Measurements from ENCODE around the gene OR9A4. TPM values are rescaled to one million over a fixed set of nuclear protein-coding genes. Genes with fewer than 3 reads are reported as not detected.

The OR9A4 gene
- total and polyA plus RNA-seq, 2 experiments from 2014 or later, result not detected

DNA sequence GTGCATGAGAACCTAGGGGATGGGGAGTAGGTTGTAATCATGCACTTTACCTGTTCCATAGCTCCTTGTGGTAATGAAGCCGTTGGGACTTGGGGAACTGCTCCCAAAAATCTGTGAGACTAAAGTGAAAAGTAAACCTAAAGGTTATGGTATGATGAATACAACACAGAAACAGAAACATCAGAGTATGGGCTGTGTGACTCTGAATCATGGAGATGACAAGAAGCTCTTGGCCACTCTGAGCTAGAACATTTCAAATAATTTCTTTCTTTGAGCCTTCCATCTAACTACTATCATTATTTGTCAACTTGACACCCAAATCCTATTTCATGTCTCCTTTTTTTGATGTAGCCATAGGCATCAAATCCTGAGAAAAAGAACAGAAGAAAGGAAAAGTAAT lies 27.6 kb downstream of the OR9A4 start (continued):
- TF ChIP-seq, protein P1, sequence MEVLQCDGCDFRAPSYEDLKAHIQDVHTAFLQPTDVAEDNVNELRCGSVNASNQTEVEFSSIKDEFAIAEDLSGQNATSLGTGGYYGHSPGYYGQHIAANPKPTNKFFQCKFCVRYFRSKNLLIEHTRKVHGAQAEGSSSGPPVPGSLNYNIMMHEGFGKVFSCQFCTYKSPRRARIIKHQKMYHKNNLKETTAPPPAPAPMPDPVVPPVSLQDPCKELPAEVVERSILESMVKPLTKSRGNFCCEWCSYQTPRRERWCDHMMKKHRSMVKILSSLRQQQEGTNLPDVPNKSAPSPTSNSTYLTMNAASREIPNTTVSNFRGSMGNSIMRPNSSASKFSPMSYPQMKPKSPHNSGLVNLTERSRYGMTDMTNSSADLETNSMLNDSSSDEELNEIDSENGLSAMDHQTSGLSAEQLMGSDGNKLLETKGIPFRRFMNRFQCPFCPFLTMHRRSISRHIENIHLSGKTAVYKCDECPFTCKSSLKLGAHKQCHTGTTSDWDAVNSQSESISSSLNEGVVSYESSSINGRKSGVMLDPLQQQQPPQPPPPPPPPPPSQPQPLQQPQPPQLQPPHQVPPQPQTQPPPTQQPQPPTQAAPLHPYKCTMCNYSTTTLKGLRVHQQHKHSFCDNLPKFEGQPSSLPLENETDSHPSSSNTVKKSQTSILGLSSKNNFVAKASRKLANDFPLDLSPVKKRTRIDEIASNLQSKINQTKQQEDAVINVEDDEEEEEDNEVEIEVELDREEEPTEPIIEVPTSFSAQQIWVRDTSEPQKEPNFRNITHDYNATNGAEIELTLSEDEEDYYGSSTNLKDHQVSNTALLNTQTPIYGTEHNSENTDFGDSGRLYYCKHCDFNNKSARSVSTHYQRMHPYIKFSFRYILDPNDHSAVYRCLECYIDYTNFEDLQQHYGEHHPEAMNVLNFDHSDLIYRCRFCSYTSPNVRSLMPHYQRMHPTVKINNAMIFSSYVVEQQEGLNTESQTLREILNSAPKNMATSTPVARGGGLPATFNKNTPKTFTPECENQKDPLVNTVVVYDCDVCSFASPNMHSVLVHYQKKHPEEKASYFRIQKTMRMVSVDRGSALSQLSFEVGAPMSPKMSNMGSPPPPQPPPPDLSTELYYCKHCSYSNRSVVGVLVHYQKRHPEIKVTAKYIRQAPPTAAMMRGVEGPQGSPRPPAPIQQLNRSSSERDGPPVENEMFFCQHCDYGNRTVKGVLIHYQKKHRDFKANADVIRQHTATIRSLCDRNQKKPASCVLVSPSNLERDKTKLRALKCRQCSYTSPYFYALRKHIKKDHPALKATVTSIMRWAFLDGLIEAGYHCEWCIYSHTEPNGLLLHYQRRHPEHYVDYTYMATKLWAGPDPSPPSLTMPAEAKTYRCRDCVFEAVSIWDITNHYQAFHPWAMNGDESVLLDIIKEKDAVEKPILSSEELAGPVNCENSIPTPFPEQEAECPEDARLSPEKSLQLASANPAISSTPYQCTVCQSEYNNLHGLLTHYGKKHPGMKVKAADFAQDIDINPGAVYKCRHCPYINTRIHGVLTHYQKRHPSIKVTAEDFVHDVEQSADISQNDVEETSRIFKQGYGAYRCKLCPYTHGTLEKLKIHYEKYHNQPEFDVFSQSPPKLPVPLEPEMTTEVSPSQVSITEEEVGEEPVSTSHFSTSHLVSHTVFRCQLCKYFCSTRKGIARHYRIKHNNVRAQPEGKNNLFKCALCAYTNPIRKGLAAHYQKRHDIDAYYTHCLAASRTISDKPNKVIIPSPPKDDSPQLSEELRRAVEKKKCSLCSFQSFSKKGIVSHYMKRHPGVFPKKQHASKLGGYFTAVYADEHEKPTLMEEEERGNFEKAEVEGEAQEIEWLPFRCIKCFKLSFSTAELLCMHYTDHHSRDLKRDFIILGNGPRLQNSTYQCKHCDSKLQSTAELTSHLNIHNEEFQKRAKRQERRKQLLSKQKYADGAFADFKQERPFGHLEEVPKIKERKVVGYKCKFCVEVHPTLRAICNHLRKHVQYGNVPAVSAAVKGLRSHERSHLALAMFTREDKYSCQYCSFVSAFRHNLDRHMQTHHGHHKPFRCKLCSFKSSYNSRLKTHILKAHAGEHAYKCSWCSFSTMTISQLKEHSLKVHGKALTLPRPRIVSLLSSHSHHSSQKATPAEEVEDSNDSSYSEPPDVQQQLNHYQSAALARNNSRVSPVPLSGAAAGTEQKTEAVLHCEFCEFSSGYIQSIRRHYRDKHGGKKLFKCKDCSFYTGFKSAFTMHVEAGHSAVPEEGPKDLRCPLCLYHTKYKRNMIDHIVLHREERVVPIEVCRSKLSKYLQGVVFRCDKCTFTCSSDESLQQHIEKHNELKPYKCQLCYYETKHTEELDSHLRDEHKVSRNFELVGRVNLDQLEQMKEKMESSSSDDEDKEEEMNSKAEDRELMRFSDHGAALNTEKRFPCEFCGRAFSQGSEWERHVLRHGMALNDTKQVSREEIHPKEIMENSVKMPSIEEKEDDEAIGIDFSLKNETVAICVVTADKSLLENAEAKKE (CRISPR knock-in tag; IDR thresholded peaks at IDR 0.05), result no peak

DNA sequence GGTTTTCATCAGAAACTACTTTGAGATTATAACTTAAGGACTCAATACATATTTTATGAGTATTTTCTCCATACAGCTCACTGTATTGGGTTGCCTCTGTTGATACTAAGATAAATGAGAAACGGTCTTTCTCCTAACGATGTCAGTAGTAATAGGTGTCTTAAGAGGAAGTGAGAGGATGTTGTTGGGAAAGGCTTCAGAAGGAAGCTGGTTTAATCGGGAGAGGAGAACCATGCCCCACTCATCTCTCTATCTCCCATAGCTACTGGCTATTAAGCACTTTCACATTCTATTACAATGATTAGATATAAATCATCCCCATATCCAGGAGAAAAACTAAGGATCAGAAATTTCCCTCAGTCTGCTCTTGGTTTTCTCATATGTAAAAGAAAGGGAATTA lies 28.6 kb downstream of the OR9A4 start:
- Mint-ChIP-seq H3K36me3 (ENCODE audit: low read depth) (peaks cover 5% of the 10 kb centered on the region; the same call in 1 of the 3 replicates), H3K27ac (no peak overlapping the region), H3K9me3 (peaks cover 13% of the 10 kb centered on the region; the same call in 2 of the 3 replicates), H3K4me1 (no peaks in the 10 kb centered on the region), H3K27me3 (ENCODE audit: insufficient read depth, low read depth, poor library complexity) (no peaks in the 10 kb centered on the region), H3K4me3 (no peak overlapping the region)
- DNase-seq (ENCODE audit: low spot score) (no peak), ATAC-seq (no peak)
- Histone ChIP-seq H3K79me2 (replicated peaks; ENCODE audit: insufficient read depth) (no peaks in the 10 kb centered on the region), H3K27ac (ENCODE audit: low read depth) (no peak overlapping the region), H3F3A (replicated peaks; ENCODE audit: low read depth) (no peaks in the 10 kb centered on the region), H2AFZ (no peak overlapping the region), H3K9me2 (ENCODE audit: insufficient read depth) (peaks cover 6% of the 10 kb centered on the region; the same call in 1 of the 2 replicates), H3K27me3 (ENCODE audit: insufficient read depth) (no peaks in the 10 kb centered on the region), H3K4me1 (ENCODE audit: insufficient read depth) (no peaks in the 10 kb centered on the region), H3K4me2 (no peak overlapping the region), H3K4me3 (no peak overlapping the region), H4K20me1 (replicated peaks; ENCODE audit: insufficient read depth) (no peaks in the 10 kb centered on the region), H3K36me3 (ENCODE audit: insufficient read depth) (no peaks in the 10 kb centered on the region)
- TF ChIP-seq, protein P2, sequence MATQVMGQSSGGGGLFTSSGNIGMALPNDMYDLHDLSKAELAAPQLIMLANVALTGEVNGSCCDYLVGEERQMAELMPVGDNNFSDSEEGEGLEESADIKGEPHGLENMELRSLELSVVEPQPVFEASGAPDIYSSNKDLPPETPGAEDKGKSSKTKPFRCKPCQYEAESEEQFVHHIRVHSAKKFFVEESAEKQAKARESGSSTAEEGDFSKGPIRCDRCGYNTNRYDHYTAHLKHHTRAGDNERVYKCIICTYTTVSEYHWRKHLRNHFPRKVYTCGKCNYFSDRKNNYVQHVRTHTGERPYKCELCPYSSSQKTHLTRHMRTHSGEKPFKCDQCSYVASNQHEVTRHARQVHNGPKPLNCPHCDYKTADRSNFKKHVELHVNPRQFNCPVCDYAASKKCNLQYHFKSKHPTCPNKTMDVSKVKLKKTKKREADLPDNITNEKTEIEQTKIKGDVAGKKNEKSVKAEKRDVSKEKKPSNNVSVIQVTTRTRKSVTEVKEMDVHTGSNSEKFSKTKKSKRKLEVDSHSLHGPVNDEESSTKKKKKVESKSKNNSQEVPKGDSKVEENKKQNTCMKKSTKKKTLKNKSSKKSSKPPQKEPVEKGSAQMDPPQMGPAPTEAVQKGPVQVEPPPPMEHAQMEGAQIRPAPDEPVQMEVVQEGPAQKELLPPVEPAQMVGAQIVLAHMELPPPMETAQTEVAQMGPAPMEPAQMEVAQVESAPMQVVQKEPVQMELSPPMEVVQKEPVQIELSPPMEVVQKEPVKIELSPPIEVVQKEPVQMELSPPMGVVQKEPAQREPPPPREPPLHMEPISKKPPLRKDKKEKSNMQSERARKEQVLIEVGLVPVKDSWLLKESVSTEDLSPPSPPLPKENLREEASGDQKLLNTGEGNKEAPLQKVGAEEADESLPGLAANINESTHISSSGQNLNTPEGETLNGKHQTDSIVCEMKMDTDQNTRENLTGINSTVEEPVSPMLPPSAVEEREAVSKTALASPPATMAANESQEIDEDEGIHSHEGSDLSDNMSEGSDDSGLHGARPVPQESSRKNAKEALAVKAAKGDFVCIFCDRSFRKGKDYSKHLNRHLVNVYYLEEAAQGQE (IDR thresholded peaks at IDR 0.05; ENCODE audit: unreplicated experiment), result no peak
- TF ChIP-seq, protein P3, sequence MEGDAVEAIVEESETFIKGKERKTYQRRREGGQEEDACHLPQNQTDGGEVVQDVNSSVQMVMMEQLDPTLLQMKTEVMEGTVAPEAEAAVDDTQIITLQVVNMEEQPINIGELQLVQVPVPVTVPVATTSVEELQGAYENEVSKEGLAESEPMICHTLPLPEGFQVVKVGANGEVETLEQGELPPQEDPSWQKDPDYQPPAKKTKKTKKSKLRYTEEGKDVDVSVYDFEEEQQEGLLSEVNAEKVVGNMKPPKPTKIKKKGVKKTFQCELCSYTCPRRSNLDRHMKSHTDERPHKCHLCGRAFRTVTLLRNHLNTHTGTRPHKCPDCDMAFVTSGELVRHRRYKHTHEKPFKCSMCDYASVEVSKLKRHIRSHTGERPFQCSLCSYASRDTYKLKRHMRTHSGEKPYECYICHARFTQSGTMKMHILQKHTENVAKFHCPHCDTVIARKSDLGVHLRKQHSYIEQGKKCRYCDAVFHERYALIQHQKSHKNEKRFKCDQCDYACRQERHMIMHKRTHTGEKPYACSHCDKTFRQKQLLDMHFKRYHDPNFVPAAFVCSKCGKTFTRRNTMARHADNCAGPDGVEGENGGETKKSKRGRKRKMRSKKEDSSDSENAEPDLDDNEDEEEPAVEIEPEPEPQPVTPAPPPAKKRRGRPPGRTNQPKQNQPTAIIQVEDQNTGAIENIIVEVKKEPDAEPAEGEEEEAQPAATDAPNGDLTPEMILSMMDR (conservative IDR thresholded peaks at IDR 0.05; ENCODE audit: low read depth in 2 of 2), result no peak
- TF ChIP-seq, protein P1 (CRISPR knock-in tag; IDR thresholded peaks at IDR 0.05), result no peak

Measured in GM23338 (cell line).